Skeletal muscle tissue (tissue), 4 donors: ENCODE measurements around the gene EPHA6. TPM values are rescaled to one million over a fixed set of nuclear protein-coding genes. Genes with fewer than 3 reads are reported as not detected.

Experiments used
- H3K27ac ChIP-seq: one replicate; pipeline ENCODE4 v1.7.0; 2013; ENCODE audit warnings: mild to moderate bottlenecking, low read depth, low read length, inconsistent platforms
- H3K27me3 ChIP-seq, 3 donors: one replicate each; pipeline ENCODE4 v1.7.0; 2013; ENCODE audit warnings: low read length in 3 of 3; ENCODE audit not compliant: control insufficient read depth in 3 of 3, insufficient read depth in 3 of 3
- H3K36me3 ChIP-seq, 3 donors: one replicate each; pipeline ENCODE4 v1.7.0; 2013; ENCODE audit warnings: low read length in 3 of 3; ENCODE audit not compliant: control insufficient read depth in 3 of 3, insufficient read depth in 3 of 3
- H3K4me1 ChIP-seq, 3 donors: one replicate each; pipeline ENCODE4 v1.7.0; 2013; ENCODE audit warnings: low read length in 3 of 3, mild to moderate bottlenecking in 3 of 3; ENCODE audit not compliant: control insufficient read depth in 3 of 3, insufficient read depth in 3 of 3
- H3K4me3 ChIP-seq, 3 donors: one replicate each; pipeline ENCODE4 v1.7.0; 2013; ENCODE audit warnings: low read length in 3 of 3
- H3K9ac ChIP-seq, 3 donors: one replicate each; pipeline ENCODE4 v1.7.0; 2013; ENCODE audit warnings: low read length in 3 of 3, mild to moderate bottlenecking in 3 of 3, moderate library complexity in 2 of 3, low read depth in 1 of 3
- H3K9me3 ChIP-seq, 3 donors: one replicate each; pipeline ENCODE4 v1.7.0; 2013; ENCODE audit warnings: low read length in 3 of 3; ENCODE audit not compliant: control insufficient read depth in 3 of 3
- total RNA-seq: library from RNA; depleted of rRNA; stranded (reverse); fragments of >200 nt; gene quantifications from one replicate; pipeline ENCODE4 v1.2.3, GENCODE V29; 2014
- donor health status: Osteomylitis.

EPHA6 gene
- total RNA-seq, 1 donor from 2014 or later = 0.52 TPM

- no peak overlapping the region for H3K4me3 ChIP-seq
- H3K9ac ChIP-seq = no peak overlapping the region
- no peaks in the 10 kb centered on the region for H3K4me1 ChIP-seq
- H3K9me3 ChIP-seq = peaks cover 0 to 3% (median 2%) of the 10 kb centered on the region in 3 donors
- no peaks in the 10 kb centered on the region for H3K36me3 ChIP-seq
- H3K27ac ChIP-seq = no peak overlapping the region
- H3K27me3 ChIP-seq = no peaks in the 10 kb centered on the region
Observed at GRCh38 chr3:97293596-97294131, 479.3 kb downstream of the EPHA6 start.

GRCh38 chr3:97297032-97297431 is 482.6 kb downstream of the EPHA6 start:
- Histone ChIP-seq H3K27ac (no peak overlapping the region), H3K9ac (no peak overlapping the region), H3K36me3 (no peaks in the 10 kb centered on the region), H3K4me3 (no peak overlapping the region), H3K4me1 (no peaks in the 10 kb centered on the region), H3K27me3 (no peaks in the 10 kb centered on the region), H3K9me3 (peaks cover 0 to 3% (median 2%) of the 10 kb centered on the region in 3 donors)

- no peaks in the 10 kb centered on the region for H3K27me3 ChIP-seq
- no peak overlapping the region for H3K4me3 ChIP-seq
- no peaks in the 10 kb centered on the region for H3K4me1 ChIP-seq
- no peak overlapping the region for H3K27ac ChIP-seq
- H3K9me3 ChIP-seq = no peaks in the 10 kb centered on the region
- H3K9ac ChIP-seq = no peak overlapping the region
- H3K36me3 ChIP-seq = no peaks in the 10 kb centered on the region
Observed at GRCh38 chr3:97301114-97301513, 486.7 kb downstream of the EPHA6 start.

- H3K36me3 ChIP-seq = no peaks in the 10 kb centered on the region
- no peak overlapping the region for H3K27ac ChIP-seq
- no peaks in the 10 kb centered on the region for H3K9me3 ChIP-seq
- H3K4me1 ChIP-seq = no peaks in the 10 kb centered on the region
- no peak overlapping the region for H3K4me3 ChIP-seq
- no peaks in the 10 kb centered on the region for H3K27me3 ChIP-seq
- H3K9ac ChIP-seq = no peak overlapping the region
Observed at GRCh38 chr3:97306226-97306625, 491.8 kb downstream of the EPHA6 start.

- no peaks in the 10 kb centered on the region for H3K4me1 ChIP-seq
- H3K9me3 ChIP-seq = peaks cover 0 to 6% (median 0%) of the 10 kb centered on the region in 3 donors
- H3K36me3 ChIP-seq = no peaks in the 10 kb centered on the region
- H3K27me3 ChIP-seq = no peaks in the 10 kb centered on the region
- H3K27ac ChIP-seq = no peak overlapping the region
- no peak overlapping the region for H3K9ac ChIP-seq
- no peak overlapping the region for H3K4me3 ChIP-seq
Observed at GRCh38 chr3:97338375-97338774, 524.0 kb downstream of the EPHA6 start.

- Histone ChIP-seq H3K36me3 (no peaks in the 10 kb centered on the region), H3K9me3 (peaks cover 0 to 4% (median 0%) of the 10 kb centered on the region in 3 donors), H3K27me3 (no peaks in the 10 kb centered on the region), H3K27ac (no peak overlapping the region), H3K9ac (no peak overlapping the region), H3K4me1 (no peaks in the 10 kb centered on the region), H3K4me3 (no peak overlapping the region)
Observed at GRCh38 chr3:97340940-97341339, 526.5 kb downstream of the EPHA6 start.

- H3K27ac ChIP-seq = no peak overlapping the region
- H3K9me3 ChIP-seq = peaks cover 0 to 3% (median 0%) of the 10 kb centered on the region in 3 donors
- no peaks in the 10 kb centered on the region for H3K27me3 ChIP-seq
- H3K9ac ChIP-seq = no peak overlapping the region
- no peaks in the 10 kb centered on the region for H3K36me3 ChIP-seq
- no peaks in the 10 kb centered on the region for H3K4me1 ChIP-seq
- no peak overlapping the region for H3K4me3 ChIP-seq
Observed at GRCh38 chr3:97347780-97348179, 533.4 kb downstream of the EPHA6 start.

- Histone ChIP-seq H3K27me3 (no peaks in the 10 kb centered on the region), H3K36me3 (no peaks in the 10 kb centered on the region)
Observed at GRCh38 chr3:97350971-97351370, 536.6 kb downstream of the EPHA6 start.

GRCh38 chr3:97353176-97353575 is 538.8 kb downstream of the EPHA6 start:
- no peak overlapping the region for H3K9ac ChIP-seq
- H3K4me1 ChIP-seq = no peaks in the 10 kb centered on the region
- H3K27me3 ChIP-seq = no peaks in the 10 kb centered on the region
- no peak overlapping the region for H3K4me3 ChIP-seq
- H3K27ac ChIP-seq = no peak overlapping the region
- H3K9me3 ChIP-seq = peaks cover 0 to 3% (median 0%) of the 10 kb centered on the region in 3 donors
- H3K36me3 ChIP-seq = no peaks in the 10 kb centered on the region

More at GRCh38 chr3:97350971-97351370, 536.6 kb downstream of the EPHA6 start:
- Histone ChIP-seq H3K4me3 (no peak overlapping the region), H3K4me1 (no peaks in the 10 kb centered on the region), H3K9me3 (peaks cover 0 to 3% (median 0%) of the 10 kb centered on the region in 3 donors), H3K27ac (no peak overlapping the region), H3K9ac (no peak overlapping the region)

GRCh38 chr3:97359977-97360376 is 545.6 kb downstream of the EPHA6 start:
- no peaks in the 10 kb centered on the region for H3K4me1 ChIP-seq
- H3K27ac ChIP-seq = no peak overlapping the region
- no peaks in the 10 kb centered on the region for H3K9me3 ChIP-seq
- H3K27me3 ChIP-seq = no peaks in the 10 kb centered on the region
- no peaks in the 10 kb centered on the region for H3K36me3 ChIP-seq
- no peak overlapping the region for H3K4me3 ChIP-seq
- no peak overlapping the region for H3K9ac ChIP-seq
